Erythroblast (primary cell): Measurements from ENCODE around the gene NPC1.
A peak's percentile ranks its signal among the peaks of the same experiment; 100 is the strongest.

Source experiments
- DNase-seq, 2 experiments: peaks; one replicate each; lab custom pipeline; 2025; lab: John Stamatoyannopoulos, UW
- GATA1 ChIP-seq: IDR thresholded peaks from 2 replicates; pipeline ENCODE4 v1.6.1; 2011; ENCODE audit warnings: low read depth, mild to moderate bottlenecking, control low read depth, low read length, moderate library complexity
- POLR2A ChIP-seq: IDR thresholded peaks from 2 replicates; pipeline ENCODE4 v1.6.1; 2011; ENCODE audit warnings: mild to moderate bottlenecking, low read length

Gene NPC1

DNA sequence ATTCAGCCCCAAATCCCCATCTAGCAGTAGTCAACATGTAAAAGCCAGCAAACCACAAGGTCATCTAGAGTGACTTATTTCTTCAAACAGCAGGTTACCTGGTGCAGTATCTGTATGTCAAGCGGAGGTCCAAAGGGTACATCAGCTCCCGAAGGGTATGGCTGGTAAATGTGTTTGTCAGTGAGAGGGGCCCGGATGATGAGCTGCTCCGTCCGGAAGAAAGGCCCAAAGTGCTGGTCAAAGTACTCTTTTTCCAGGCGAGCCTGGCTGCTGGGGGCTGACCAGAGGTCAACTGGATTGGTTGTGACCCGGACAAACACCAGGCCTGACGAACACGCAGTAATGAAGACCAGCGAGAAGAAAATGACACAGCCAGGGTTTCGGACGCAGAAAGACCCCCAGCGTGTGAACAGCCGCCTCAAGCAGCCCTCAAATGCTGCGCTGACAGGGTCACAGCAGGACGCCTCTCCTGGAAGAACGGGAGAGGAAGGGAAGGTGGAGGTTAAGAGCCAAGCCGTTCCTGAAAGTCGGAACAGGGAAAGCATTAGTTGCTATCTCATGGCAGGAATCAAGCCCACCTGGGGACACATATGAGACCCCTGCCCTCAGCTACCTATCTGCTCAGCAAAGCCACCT lies 30.0 kb downstream of the NPC1 start:
- no peak for TF ChIP-seq POLR2A
- TF ChIP-seq GATA1, result no peak
- DNase-seq, result no peak

DNA sequence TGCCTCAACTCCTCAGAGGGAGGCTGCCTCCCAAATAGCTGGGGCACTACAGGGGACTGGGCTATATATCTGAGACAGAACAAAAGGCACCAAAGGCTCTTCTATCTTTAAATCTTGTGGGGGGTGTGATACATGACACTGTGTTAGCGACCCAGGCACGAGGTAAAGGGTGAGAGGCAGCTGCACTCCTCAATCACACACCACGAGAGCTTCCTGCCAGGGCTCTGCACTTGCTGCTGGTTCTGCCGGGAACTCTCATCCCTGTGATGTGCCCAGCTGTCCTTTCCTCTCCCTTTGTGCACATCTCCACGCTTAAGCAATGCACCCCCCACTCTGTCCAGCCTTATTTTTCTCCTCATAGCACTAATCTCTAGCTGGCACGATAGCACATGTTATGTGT lies 32.4 kb downstream of the NPC1 start:
- TF ChIP-seq POLR2A (no peak), GATA1 (no peak)
- no peak for DNase-seq

DNA sequence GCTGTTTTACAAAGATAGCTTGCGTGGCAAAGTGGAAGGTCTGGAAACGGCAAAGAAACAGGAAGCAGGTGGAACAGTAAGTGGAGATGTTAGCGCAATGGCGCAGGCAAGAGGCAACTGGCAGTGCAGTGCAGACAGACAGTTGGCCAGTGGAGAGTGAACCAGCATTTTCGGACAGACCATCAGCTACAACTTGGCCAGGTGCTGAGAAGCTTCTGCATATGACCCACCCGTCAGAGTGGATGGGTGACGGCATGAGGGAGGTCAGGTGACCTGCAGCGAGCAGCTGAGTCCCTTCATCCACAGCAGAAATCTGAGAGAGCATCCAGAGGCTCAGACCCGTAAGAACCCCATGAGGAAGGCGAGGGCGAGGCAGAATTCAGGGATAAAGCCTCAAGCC lies 33.8 kb downstream of the NPC1 start:
- DNase-seq, result no peak
- TF ChIP-seq POLR2A (no peak), GATA1 (no peak)

DNA sequence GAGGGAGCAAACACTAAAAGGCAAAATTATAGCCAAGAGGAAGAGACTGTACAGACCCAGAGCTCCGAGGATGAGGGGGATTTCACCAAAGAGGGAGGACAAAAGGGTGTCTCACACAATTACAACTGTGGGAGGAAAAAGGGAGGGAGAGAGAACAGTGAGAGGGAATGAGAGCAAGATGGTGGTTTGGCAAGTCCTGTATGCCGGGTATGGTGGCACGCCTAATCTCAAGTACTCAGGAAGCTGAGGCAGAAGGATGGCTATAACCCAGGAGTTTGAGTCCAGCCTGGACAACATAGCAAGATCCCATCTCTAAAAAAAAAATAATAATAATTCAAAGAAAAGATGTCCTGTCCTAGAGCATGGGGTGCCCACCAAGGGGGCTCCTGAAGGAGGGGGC lies 34.3 kb downstream of the NPC1 start:
- TF ChIP-seq GATA1, result no peak
- no peak for TF ChIP-seq POLR2A

DNA sequence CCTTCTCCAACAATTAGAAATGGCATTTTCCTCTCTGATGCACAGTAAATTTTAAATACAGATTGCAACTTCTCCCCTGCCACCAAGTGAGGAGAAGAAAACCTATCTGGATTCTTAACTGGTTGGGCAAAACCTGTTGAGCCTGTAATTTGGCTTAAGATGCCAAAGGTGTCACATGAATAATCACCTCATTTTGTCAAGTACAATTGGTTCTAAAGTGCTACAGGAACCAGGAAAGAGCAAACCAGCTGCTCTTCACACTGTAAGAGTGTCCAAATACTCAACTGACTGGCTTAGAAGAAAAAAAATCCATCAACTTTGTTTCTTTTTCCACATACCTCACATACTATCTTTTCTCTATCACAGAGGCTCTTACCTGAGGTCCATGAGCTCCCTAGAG lies 35.4 kb downstream of the NPC1 start:
- TF ChIP-seq POLR2A (no peak), GATA1 (no peak)

More for the DNA sequence above, 34.3 kb downstream of the NPC1 start:
- DNase-seq, result no peak

DNA sequence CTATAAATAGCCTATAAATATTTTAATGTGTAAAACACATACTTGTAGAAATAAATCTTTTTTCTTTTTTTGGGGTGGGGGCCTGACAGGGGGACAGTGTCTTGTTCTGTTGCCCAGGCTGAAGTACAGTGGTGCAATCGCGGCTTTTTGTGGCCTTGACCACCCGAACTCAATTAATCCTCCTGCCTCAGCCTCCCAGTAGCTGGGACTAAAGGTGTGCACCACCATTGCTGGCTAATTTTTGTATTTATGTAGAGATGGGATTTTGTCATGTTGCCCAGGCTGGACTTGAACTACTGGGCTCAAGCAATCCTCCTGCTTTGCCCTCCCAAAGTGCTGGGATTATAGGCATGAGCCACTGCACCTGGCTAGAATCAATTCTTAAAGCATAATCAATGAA lies 37.6 kb downstream of the NPC1 start:
- TF ChIP-seq GATA1, result no peak
- no peak for TF ChIP-seq POLR2A
- no peak for DNase-seq

More for the DNA sequence above, 35.4 kb downstream of the NPC1 start:
- no peak for DNase-seq

DNA sequence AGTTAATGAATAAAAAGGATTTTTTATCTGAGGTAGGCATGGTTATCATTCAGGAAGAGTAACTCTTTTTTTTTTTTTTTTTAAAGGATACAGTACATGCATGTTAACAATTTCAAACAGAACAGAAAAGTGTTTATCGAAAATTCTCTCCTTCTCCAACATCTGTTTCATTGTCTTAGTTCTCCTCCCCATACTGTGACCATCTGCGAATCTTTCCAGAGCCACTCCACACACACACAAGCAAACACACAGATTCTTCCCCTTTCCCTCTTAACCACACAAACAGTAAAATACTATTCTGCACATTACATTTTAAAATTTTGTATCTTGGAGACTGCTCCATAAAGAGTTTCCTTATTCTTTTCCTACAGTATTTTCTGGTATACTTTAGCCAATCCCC lies 38.0 kb downstream of the NPC1 start:
- DNase-seq, result no peak
- TF ChIP-seq POLR2A (no peak), GATA1 (no peak)

DNA sequence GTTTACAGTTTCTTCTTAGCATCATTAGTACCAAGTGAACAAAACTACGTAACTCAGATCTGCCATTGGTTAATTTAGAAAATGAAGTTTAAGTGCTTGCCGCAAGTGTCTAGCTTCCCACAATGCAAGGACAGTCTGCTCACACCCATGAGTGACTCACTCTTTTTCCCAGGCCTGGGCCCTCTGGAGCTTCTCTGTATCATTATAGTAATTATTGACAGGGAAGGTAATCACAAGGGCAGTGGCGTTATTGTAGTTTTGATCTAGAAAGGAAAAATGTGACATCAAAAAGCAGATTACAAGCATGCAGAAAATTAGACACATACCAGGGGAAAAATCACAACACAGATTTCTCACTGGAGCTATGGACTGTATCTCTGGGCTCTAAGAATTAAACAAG lies 38.5 kb downstream of the NPC1 start:
- no peak for DNase-seq
- TF ChIP-seq GATA1 (no peak), POLR2A (no peak)

DNA sequence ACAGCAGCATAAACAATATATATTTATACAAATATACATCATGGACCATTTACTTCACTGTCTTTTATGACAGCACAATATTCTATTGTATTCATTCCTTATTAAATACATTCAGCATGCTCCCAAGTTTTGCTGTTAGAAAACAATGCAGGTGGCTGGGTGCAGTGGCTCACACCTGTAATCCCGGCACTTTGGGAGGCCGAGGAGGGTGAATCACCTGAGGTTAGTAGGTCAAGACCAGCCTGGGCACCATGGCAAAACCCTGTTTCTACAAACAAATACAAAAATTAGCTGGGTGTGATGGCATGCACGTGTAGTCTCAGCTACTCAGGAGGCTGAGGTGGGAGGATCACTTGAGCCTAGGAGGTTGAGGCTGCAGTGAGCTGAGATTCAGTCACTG lies 39.0 kb downstream of the NPC1 start:
- TF ChIP-seq POLR2A (no peak), GATA1 (no peak)
- DNase-seq, result no peak

DNA sequence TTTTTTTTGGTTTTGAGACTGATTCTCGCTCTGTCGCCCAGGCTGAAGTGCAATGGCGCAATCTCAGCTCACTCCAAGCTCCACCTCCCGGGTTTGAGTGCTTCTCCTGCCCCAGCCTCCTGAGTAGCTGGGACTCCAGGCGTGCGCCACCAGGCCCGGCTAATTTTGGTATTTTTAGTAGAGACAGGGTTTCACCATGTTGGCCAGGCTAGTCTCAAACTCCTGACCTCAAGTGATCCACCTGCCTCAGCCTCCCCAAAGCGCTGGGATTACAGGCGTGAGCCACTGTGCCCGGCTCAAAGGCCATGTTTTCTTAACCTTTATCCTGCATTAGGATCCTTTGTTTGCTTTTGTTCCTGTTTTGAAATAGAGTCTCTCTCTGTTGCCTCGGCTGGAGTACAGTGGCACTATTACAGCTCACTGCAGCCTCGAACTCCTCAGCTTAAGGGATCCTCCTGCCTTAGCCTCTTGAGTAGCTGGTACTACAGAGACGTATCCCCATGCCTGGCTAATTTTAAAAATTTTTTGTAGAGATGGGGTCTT lies 41.0 kb downstream of the NPC1 start:
- no peak for DNase-seq
- TF ChIP-seq GATA1 (no peak), POLR2A (no peak)

DNA sequence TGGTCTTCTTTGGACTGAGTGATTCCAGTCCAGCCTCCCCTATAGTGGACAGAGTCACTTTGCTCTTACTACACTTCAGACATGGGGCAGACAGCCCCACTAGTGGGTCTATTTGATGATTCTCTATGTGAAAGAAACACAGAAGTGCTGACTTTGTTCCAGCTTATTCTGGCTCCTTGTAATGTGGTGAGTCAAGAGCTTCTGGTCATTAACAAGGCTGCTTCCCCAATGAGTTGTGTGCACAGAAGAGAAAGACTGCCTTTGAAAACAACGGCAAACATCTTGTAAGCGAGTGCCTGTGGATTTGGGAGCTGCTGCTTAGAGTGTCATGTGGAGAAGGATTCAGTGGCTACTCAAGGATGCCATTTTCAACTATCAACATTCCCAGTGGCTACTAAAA lies 43.8 kb downstream of the NPC1 start:
- TF ChIP-seq POLR2A, result no peak
- no peak for TF ChIP-seq GATA1
- no peak for DNase-seq

DNA sequence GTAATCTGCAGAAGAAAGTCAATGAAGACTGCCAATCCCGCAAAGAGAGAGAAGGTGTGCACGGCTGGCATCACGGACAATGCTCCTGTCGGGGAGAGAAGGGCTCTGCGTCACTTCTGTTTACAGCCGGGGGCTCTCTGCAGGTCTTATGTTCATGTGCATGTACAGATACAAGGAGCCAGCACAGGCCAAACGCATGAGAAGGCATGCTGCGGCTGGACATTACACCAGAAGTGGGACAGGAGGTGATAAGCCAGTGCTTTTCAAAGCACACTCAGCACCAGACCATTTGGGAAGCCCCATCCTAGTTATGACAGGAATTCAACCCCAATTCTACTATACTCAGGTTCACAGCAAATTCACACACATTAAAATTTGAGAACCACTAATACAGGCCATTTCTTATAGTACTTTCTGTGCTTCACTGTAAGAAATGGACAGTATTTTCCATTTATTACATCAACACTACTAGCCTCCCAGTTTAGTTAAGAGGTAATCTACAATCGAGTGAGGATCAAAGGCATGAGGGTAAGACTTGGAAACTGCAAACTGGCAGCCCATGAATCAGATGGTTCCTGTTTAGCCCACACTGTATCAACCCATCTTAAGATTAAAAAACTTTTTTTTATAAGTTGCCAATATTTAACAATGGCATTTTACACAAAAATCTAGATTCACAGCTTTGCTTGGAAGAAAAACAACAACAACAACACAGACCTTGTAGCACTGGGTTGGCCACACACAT lies 44.8 kb downstream of the NPC1 start:
- TF ChIP-seq POLR2A (no peak), GATA1 (no peak)
- no peak for DNase-seq

DNA sequence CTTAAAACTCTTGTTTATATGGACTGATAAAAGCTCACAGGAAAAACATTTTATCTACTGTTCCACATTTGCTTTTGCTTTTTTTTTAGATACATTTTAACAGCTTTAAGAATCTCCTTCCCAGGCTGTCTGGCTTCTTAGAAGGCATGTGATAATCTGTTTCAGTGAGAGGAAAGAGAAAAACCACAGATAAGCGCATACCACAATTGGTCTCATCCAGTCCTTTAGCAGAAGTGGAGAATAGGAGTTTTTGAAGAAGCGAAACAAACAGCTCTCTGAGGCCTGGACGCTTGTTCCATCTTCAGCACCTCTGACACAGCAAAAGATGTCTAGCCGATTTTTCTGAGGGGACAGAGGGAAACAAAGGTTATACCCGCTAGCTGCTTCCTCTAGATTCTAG lies 45.4 kb downstream of the NPC1 start:
- TF ChIP-seq POLR2A, result no peak
- no peak for TF ChIP-seq GATA1
- DNase-seq, result peak; percentile 50 to 75

DNA sequence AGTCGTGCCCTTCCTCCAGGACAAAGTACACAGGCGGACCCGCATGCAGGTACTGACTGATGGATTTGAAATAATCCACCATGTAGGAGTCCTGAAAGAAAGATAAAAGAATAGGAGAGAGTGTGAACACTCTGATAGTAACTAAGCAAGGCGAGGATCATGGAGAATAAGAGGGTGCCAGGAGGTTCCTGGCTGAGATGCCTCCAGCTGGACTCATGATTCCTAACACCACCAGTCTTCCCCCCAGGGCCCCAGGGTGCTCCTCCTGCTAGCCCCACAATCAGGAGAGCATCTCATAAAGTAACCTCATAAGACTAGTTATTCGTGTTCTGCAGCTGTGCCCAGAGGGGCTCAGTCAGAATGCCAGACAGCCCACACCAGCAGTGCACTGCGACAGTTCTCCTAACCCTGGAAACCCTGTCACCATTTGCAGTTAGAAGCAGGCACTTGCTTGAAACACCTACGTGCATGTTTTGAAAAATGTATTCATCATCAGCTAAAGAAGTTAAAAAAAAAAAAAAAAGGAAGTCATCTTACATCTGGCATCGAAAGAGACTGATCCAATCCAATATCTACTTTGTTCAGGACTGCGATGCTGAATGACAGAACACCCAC lies 46.3 kb downstream of the NPC1 start:
- TF ChIP-seq POLR2A (no peak), GATA1 (no peak)
- no peak for DNase-seq

DNA sequence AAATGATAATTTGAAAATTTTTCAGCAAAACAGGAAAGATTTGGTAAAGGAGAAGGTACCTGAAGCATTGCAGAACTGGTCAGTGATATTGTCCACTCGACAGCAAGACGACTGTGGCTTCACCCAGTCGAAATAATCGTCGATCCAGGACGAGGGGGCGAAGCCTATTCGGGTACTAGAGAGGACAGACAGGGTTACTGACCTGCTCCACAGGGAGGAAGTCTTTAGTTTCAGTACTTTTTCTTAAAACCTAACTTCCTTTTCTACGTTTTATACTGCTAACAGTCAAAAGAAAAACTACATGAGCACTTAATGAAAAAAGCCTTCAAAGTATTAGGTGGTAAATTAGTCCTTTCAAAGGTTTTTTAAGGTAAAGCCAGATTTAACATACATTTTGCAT lies 47.0 kb downstream of the NPC1 start:
- no peak for TF ChIP-seq POLR2A
- no peak for TF ChIP-seq GATA1
- DNase-seq, result no peak
